DMS79 treated with DMSO at 0.1 percent for 48 hours (cell line): ENCODE results near the gene CABLES2.
"Not testable (repeated sequence)": the region's sequence is repeated elsewhere in the genome, so short reads cannot be mapped to it uniquely, and the experiment has no call there.

Experiments used
- DNase-seq: peaks from one replicate; lab custom pipeline; 2025; lab: John Stamatoyannopoulos, UW

CABLES2 gene

DNA sequence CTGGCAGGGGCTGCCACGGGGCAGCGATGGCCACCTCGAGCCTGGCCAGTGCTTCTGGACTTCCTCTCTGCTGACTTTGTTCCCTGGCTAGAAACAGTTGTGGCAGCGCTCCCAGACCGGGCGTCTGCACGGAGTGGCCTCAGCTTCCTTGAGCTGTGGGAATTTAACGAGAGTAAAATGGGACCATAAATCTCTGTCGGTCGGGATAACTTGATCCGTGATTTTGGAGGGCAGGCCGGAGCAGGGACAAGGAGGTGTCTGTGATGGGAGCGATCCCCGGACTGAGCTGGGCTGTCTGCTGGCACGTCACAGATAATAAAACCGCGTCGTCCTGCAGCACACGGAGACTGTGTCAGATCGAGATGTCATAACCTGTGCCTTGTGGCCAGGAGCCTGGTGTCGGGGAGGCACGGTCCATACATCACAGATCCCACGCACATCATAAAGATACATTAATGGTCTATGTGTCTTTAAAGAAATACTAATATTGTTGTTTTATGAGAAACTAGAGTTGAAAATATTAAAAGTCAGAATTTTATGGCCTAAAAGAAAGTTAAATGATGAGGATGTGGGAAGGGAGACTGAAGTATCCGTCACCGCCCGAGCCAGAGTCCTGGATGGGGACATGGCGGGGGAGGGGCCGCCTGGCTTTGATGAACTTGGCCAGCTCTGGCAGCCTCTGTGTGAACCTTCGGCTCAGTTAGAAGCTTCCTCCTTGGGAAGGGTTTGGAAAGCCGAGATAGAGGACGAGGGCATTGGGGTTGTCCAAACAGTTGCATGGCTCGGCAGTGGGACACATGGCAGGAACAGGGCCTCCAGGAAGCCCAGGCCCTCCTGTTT lies 26.8 kb upstream of the CABLES2 start:
- no peak for DNase-seq

DNA sequence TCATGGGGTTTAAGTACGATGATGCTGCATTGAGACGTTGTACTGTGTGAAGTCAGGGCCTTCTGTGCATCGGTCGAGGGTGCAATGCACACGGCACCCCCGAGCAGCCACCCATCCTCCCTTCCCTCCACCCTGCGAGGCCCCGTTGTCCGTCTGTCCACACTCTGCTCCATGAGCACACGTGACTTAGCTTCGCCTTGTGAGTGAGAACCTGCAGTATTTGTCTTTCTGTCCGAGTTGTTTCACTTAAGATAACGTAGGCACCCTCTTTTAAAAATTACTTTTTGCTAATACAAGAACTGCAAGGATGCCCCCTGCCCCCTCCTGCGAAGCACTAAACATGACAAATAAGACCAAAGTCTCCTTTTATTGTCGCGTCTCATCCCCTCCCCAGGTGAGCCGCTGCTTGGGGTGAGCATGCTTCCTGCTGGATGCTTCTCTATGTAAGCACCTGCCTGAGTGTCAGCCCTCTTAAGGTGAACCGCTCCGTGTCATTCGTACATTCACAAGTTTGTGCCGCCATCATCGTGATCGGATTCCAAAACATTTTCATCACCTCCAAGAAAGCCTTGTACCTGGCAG lies 23.9 kb upstream of the CABLES2 start:
- peak; percentile 9 for DNase-seq

DNA sequence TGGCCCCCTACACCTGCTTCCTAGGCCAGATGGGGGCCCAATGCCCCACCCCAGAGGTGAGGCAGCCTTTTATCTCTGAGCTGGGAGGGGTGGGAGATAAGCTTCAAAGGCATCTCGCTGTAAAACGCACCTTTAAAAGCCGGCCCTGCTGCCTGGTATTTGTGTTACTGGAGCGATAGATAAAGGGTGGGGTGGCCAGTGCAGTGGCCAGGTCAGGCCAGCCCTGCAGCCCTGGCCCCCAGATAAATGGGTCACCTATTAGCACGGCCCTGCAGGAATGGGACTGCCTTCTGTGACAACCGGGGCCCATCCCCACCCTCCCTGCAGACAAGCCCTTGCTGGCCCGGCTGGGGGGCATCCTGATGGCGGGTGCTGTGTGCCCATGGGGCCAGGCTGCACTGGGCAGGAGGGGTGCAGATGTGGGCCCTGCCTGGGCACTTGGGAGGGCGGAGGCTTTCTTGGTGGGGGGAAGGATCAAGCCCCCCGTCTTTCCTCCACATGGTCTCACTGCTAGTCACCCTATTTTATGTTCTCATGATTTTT lies 23.3 kb upstream of the CABLES2 start:
- DNase-seq, result no peak

DNA sequence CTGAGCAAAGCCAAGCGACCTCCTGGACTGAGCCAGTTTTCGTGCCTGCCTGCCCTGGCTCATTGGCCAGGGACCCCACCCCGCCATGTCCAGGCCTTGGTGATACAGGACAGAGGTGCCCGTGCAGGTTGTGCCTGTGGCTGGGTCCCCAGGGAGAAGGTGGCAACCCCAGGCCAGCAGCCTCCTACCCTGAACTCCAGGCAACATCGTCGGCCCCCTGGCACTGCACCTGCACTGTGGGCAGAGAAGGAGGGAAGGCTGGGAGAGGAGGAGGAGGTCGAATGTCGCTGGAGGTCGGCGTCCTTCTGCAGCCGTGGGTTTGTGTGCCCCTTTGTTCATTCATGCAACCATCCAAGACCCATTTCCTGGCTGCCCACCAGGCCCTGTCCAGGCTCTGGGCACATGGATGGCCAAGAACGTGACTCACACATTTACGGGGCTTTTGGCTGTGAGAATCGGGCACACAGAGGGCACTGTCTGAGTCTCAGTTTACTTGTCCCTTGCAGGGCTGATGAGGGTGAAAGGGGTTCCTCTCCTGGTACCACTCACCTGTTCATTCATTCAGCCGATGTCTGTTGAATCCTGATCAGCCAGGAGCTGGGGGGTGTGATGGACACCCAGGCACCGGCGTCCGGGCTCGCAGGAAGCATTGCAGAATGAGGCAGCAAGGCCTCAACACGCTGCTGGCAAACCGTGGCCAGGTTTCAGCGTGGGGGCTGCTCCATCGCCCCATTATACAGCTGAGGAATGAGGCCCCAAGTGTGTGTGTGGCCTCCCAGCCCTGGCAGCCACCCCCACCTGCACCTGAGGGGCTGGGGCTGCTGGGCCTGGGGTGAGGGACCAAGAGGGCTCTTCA lies 22.6 kb upstream of the CABLES2 start:
- DNase-seq, result no peak

DNA sequence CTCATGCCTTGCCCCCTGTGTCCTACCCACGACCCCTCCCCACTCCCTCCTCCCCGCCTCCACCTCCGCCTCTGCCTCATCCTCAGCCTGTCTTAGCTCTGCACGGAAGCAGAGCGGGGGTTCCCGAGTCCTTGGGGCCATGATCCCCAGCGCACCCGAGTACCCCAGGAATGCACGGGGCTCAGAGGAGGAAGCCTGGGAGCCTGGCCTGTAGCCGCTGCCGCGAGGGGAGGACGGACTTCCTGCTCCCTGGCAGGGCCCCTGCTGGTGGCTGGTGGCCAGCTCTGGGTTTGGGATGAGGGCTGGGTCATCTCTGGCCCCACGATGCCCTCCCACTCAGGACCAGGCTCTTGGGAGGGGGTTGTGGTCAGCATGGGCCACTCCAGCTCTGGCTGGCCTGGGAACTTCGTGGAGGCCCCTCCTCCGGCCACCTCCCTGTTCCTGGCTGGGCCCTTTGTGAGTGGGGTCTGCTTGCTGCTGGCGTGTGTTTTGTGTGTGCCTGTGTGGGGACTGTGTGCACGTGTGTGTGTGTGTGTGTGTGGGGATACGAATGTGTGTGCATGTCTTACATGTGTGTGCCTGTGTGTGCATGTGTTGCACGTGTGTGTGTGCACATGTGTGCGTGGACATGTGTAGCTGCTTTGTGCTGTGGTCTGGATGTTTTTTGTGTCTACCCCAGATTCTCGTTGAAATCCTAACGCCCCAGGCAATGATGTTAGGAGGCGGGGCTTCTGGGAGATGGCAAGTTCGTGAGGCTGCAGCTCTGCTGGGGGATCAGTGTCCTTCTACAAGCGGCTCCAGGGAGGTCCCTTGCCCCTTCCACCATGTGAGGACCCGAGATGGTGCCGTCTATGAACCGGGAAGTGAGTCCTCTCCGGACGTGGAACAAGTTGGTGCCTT lies 21.6 kb upstream of the CABLES2 start:
- DNase-seq, result peak; percentile 8

DNA sequence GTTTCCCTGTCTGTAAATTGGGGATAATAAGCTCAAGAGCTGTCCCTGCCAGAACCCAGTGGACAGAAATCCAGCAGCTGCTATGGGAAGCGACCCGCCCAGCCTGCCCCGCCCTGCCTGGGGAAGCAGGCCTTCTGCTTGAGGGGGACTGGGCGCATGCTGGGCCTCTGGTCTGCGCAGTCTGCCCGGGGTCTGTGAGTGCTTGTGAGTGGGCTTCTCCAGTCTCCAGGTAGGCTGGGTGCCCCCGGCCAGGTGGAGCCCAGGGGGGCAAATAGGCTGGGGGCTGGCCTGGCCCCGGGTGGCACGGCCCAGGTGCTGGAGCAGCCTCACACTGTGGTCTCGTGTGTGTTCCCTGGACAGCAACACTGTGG lies 20.9 kb upstream of the CABLES2 start:
- no peak for DNase-seq

DNA sequence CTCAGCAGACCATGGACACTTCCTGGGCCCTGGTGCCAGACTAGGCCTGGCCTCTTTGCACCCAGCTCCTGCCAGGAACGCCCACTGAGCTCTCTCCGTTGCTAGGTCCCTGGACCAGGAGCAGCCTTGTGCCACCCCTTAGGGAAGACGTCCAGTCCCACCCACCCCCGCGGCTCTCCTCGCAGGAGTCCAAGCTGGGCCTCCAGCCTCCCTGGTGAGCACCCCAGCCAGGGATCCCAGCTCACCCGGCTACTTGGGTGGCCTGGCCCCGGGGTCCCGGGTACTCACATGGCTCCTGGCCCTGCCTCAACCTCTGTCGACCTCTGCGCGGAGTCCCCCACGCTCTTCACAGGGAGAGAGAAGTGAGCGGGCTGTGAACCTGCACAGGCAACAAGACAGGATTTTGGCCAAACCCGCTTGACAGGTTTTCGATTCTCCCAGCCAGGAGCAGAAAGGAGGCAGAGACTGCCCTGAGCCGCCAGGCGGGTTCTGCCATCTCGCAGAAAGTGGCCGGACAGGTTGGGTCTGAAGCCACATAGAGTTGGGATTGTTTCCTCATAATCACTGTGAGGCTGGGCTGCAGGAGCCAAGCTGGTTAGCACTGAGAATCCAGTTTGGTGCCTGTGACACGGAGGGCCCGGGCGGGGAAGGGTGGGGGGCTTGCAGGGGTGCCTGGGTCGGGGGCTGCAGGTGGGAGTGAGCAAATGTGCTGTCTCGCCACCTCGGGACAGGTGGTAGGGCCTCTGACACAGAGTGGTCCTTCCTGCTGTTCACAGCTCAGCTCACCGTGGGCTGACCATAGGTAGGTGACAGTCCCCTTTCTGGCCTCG lies 20.3 kb upstream of the CABLES2 start, which contains the start of gene RBBP8NL:
Gene RBBP8NL, minus strand, starts transcription at position 368 of the 830 bp plus-strand sequence. CDS start 7,892 bp downstream, outside the sequence.
- DNase-seq, result peak; percentile 92

DNA sequence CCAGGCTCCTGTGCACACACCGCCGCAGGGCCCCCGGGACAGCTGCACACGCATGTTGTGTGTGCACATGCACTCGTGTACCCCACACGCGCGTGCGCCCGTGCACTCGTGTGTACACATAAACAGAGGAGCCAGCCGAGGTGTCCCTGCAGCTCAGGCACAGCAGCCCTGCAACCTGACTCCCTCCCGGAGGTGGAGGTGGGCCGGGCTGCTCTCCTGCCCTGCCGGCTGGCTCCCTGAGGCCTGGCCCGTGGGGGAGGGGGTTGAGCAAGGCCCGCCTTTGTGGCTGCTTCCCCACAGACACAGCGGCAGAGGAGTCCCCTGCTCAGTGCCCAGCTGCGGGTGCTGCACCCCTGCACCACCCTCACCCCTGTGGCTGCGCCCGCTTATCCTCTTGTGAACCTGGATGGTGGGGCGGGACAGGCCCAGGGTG lies 19.6 kb upstream of the CABLES2 start:
- DNase-seq, result peak; percentile 68

DNA sequence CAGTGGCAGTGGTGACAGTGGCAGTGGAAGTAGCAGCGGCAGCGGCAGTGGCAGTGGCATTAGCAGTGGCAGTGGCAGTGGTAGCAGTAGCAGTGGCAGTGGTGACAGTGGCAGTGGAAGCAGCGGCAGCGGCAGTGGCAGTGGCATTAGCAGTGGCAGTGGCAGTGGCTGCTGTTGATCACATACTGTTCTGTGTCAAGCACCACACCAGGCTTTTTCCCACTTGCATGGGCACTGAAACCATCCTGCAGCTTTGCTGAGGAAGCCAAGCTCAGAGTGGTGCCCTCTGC lies 18.9 kb upstream of the CABLES2 start:
- not testable (repeated sequence) for DNase-seq

DNA sequence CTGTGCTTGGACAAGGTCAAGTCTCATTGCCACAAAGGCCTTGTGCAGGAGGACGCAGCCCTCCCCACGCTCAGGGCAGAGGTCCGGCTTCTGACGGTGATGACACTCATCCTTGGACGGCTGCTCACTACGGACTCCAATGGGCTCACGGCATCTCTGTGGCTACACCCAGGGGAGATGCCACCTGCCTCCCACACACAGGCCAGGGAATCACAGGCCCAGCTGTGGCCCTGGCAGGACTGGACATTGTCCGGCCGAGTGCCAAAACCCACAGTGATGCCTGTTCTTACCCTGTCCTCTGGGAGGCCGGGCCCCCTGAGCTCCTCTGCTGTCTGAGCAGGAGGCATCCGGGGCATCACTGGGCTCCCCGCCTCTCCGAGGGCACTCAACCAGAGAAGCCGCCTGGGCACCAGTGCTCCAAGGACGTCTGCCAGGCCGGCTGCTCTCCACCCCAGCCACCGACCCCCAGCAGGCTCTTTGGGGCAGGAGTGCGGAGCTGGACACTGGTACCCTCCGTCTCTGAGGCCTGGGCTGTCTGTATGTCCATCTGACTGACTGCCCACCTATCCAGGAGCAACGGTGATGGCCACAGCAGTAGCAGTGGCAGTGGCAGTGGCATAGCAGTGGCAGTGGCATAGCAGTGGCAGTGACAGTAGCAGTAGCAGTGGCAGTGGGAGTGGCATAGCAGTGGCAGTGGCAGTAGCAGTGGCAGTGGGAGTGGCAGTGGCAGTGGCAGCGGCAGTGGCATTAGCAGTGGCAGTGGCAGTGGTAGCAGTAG lies 18.4 kb upstream of the CABLES2 start:
- DNase-seq, result no peak

DNA sequence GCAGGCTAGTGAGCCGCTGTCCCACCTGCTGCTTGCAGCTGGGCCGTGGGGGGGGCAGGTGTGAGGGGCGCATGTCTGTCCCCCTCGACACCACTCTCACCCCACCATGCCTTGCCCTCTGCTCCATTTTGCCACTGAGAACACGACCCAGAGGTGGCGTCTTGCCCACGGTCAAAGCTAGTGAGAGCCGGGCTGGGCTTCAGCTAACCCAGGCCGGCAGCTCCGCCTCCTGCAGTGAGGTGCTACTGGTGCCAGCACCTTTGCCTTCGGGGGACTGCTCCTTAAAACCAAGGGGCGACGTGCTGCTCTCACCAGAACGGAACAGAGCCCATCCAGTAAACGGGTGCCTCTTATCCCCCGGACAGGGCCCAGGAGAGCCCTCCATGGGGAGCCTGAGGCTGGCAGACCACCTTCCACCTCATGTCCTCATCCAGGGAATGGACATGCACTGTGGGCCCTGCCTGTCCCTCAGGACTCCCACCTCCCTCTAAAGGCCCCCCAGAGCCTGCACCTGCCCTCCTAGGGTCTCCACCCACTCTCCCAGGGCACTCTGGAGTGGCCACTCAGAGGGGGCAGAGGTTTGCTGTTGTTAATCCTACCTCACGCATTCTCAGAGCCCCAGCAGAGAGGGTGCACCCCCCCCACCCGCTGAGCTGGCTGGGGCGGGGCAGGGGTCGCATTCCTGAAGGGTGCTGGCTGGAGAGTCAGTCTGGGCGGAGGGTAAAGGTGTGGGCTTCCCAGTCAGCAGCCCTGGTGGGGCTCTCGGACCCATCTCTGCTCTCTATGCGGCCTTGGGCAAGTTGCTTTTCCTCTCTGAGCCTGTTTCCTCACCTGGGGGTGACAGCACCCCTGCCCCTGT lies 17.4 kb upstream of the CABLES2 start:
- no peak for DNase-seq

DNA sequence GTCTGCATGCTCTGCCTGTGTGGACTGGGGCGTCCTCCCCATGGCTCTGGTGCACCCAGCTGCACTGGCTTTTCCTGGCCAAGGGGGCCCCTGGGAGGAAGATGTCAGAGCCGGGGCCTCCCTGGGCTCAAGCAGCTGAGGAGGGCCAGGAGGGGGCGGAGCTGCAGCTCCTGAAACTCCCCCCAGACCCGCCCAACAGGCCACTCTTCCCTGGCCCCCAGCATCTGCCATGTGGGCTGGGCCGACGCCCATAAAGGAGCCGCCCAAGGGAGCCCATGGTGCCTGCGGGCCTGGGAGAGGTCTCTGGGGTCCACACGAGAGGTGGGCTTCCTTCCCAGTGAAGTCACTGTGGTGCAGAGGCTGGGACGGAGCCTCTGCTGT lies 16.2 kb upstream of the CABLES2 start:
- no peak for DNase-seq

DNA sequence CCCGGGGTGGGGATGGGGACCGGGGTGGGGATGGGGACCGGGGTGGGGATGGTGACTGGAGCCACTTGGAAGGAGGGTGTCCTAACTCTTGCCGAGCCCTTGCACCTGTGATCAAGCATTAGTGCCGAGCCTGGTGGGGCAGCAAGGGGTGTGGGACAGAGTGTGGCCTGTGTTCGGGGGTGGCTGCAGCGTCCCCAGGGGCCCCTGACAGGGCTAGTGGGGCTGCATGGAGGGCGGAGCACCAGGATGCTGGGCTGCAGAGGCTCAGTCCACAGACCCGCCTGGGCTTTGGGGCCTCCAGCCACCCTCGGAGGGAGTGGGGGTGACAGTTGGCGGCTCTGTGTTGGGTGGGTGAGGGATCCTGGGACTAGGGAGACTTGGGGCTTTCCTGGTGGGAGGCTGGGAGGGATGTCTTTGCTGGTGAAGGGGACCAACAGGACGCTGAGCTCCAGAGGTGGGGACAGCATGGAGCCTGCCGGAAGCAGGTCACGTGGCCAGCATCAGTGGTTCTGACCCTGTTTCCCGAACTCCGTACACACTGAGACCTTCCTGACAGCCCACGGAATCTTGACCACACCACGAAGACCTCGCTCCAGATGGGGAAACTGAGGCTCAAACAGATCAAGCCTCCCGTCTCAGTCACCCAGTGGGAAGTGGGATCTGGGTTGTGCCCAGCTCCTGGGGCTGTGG lies 15.7 kb upstream of the CABLES2 start:
- no peak for DNase-seq

DNA sequence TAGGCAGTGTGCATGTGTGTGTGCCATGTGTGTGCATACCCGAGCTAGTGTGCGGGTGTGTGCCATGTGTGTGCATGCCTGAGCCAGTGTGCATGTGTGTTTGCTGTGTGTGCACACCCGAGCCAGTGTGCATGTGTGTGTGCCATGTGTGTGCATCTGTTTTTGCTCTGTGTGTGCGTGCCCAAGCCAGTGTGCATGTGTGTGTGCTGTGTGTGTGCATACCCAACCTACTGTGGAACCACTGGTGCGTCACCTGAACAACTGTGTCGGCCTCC lies 14.6 kb upstream of the CABLES2 start:
- DNase-seq, result no peak

DNA sequence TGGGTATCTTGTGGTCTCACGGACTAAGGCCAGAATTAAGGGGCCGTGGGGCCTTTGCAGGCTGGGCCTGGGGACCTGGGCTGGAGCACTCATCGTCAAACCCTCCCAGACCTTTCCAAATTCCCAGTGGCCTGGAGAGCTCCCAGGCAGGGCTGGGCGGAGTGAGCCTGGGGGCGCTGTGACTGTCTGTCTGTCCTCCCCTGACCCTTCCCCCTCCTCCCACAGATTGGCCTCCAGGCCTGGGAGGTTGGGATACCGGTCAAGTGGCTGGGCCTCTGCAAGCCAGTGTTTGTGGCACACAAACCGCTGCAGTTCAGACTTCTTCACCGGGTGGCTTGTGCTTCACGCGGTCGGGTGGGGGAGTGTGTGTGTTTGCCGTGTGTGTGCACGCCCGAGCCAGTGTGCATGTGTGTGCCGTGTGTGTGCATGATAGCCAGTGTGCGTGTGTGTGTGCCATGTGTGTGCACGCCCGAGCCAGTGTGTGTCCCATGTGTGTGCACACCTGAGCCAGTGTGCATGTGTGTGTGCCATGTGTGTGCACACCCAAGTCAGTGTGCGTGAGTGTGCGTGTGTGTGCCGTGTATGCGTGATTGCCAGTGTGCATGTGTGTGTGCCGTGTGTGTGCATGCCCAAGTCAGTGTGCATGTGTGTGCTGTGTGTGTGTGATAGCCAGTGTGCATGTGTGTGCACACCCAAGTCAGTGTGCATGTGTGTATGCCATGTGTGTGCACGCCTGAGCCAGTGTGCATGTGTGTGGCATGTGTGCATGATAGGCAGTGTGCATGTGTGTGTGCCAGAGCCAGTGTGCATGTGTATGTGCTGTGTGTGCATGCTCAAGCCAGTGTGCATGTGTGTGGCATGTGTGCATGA lies 14.0 kb upstream of the CABLES2 start:
- DNase-seq, result no peak

DNA sequence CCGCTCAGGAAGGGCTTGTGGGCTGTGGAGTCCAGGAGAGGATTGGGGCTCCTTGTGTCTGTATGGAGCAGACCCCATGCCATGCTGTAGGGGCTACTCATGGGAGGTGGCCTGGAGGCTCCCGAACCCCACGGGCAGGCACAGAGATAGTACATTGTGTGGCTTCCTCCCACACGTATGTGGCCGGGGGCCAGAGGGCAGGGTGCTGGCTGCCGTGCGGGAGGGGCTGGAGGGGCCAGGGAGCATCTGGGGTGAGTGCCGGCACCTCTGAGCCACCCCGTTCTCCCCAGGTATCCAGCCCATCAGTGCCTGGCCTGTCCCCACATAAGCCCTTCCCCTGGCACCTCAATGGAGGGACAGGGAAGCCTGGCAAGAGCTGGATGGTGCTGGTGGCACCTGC lies 12.7 kb upstream of the CABLES2 start:
- no peak for DNase-seq

DNA sequence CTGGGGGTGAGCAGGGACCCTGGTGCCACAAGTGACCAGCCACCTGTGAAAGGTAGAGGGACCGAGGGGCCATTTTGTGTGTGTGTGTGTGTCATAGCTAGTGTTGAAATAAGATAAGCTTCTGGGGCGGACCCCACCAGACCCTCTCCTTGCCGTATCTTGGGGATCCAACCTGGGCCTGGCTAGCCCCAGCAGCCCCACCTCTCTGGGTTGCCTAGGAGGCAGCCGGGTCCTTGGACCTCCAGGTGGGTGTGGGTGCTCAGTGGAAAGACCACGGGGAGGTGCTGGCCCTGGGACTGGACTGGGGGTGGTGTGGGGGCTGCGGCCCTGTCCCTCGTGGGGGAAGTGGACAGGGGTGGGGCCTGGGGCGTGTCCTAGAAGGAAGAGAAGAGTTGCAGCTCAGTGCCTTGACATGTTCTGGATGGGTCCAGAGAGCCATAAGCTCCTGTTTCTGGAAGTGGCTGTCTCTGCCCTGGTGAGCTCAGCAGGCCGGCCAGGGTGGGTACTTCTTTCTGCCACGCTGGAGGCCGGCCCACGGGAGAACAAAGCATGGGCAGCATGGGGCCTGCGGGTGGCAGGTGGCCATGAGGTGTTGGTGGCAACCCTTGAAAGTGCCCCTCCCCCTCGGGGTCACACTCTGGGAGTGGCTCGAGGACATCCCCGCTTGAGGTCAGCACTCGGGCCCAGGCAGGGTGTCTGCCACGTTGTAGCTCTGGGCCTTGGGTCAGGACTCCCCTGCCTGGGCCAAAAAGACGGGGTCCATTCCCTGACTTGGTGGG lies 11.8 kb upstream of the CABLES2 start:
- no peak for DNase-seq
